HAP-1 (cell line): ENCODE measurements around the gene PRKAG2.

Experiments
- DNase-seq, 2 experiments: peaks; one replicate each; pipeline ENCODE4 v3.0.0-alpha.2; 2016 to 2020; ENCODE audit warnings: low spot score in 2 of 2
- H3K27me3 ChIP-seq: fragments of 250-450 bp; sonication (Bioruptor Pico); 2 replicates; pipeline ENCODE4 v1.5.1; 2020; ENCODE audit warnings: low read depth, mild to moderate bottlenecking, moderate library complexity
- H3K36me3 ChIP-seq: fragments of 250-450 bp; sonication (Bioruptor Pico); replicated peaks from 2 replicates; pipeline ENCODE4 v1.5.1; 2020; ENCODE audit warnings: mild to moderate bottlenecking
- H3K4me1 ChIP-seq: fragments of 250-450 bp; sonication (Bioruptor Pico); 2 replicates; pipeline ENCODE4 v1.5.1; 2020; ENCODE audit warnings: mild to moderate bottlenecking
- H3K4me3 ChIP-seq: fragments of 250-450 bp; sonication (Bioruptor Pico); 2 replicates; pipeline ENCODE4 v1.5.1; 2020; ENCODE audit warnings: mild to moderate bottlenecking, moderate library complexity
- H3K9me3 ChIP-seq: fragments of 250-450 bp; sonication (Bioruptor Pico); 2 replicates; pipeline ENCODE4 v1.5.1; 2020; ENCODE audit warnings: mild to moderate bottlenecking, moderate library complexity
- in situ Hi-C: fragments of 300-500 bp; cut with MboI; formaldehyde crosslinking; loops from 3 replicates; pipeline ENCODE4 v1.14.3; 2020; ENCODE audit warnings: low sequenced_read_pairs, inconsistent platforms, mixed read lengths

The PRKAG2 gene

GRCh38 chr7:151705636-151706276 lies 171.2 kb downstream of the PRKAG2 start:
- no peak overlapping the region for H3K4me3 ChIP-seq
- no peaks in the 10 kb centered on the region for H3K9me3 ChIP-seq
- H3K36me3 ChIP-seq, result no peaks in the 10 kb centered on the region
- H3K4me1 ChIP-seq, result no peaks in the 10 kb centered on the region
- peak; percentile 32 to 52 for DNase-seq
- no peaks in the 10 kb centered on the region; the same call in 1 of the 2 replicates for H3K27me3 ChIP-seq
- in situ Hi-C loops, result no loop called here

- no peaks in the 10 kb centered on the region for H3K36me3 ChIP-seq
- in situ Hi-C loops, result no loop called here
- no peaks in the 10 kb centered on the region; the same call in 1 of the 2 replicates for H3K27me3 ChIP-seq
- DNase-seq, result no peak
- H3K4me1 ChIP-seq, result no peaks in the 10 kb centered on the region
- no peak overlapping the region for H3K4me3 ChIP-seq
- no peaks in the 10 kb centered on the region for H3K9me3 ChIP-seq
Observed at GRCh38 chr7:151704960-151705635, 171.8 kb downstream of the PRKAG2 start.

GRCh38 chr7:151704299-151704959 lies 172.5 kb downstream of the PRKAG2 start:
- Histone ChIP-seq H3K36me3 (no peaks in the 10 kb centered on the region), H3K27me3 (no peaks in the 10 kb centered on the region; the same call in 1 of the 2 replicates), H3K4me1 (no peaks in the 10 kb centered on the region), H3K9me3 (no peaks in the 10 kb centered on the region), H3K4me3 (no peak overlapping the region)
- no peak for DNase-seq
- in situ Hi-C loops, result no loop called here

GRCh38 chr7:151702961-151703360 lies 174.0 kb downstream of the PRKAG2 start:
- Histone ChIP-seq H3K9me3 (no peaks in the 10 kb centered on the region), H3K4me3 (no peak overlapping the region), H3K36me3 (no peaks in the 10 kb centered on the region), H3K27me3 (no peaks in the 10 kb centered on the region; the same call in 1 of the 2 replicates), H3K4me1 (no peaks in the 10 kb centered on the region)
- in situ Hi-C loops, result no loop called here
- no peak for DNase-seq

GRCh38 chr7:151700586-151701165 lies 176.2 kb downstream of the PRKAG2 start:
- Histone ChIP-seq H3K4me1 (no peaks in the 10 kb centered on the region), H3K9me3 (no peaks in the 10 kb centered on the region), H3K4me3 (no peak overlapping the region), H3K36me3 (no peaks in the 10 kb centered on the region), H3K27me3 (no peaks in the 10 kb centered on the region; the same call in 1 of the 2 replicates)
- no peak for DNase-seq
- in situ Hi-C loops, result no loop called here

GRCh38 chr7:151699928-151700319 lies 177.0 kb downstream of the PRKAG2 start:
- H3K27me3 ChIP-seq, result no peaks in the 10 kb centered on the region; the same call in 1 of the 2 replicates
- no peak for DNase-seq
- H3K4me3 ChIP-seq, result no peak overlapping the region
- no peaks in the 10 kb centered on the region for H3K4me1 ChIP-seq
- in situ Hi-C loops, result no loop called here
- H3K9me3 ChIP-seq, result no peaks in the 10 kb centered on the region
- no peaks in the 10 kb centered on the region for H3K36me3 ChIP-seq

GRCh38 chr7:151699147-151699927 lies 177.6 kb downstream of the PRKAG2 start:
- Histone ChIP-seq H3K4me3 (no peak overlapping the region), H3K9me3 (no peaks in the 10 kb centered on the region), H3K4me1 (no peaks in the 10 kb centered on the region), H3K36me3 (no peaks in the 10 kb centered on the region), H3K27me3 (no peaks in the 10 kb centered on the region; the same call in 1 of the 2 replicates)
- in situ Hi-C loops, result no loop called here
- DNase-seq, result no peak

- no peaks in the 10 kb centered on the region for H3K36me3 ChIP-seq
- DNase-seq, result no peak
- H3K4me3 ChIP-seq, result no peak overlapping the region
- H3K9me3 ChIP-seq, result no peaks in the 10 kb centered on the region
- no peaks in the 10 kb centered on the region for H3K4me1 ChIP-seq
- no peaks in the 10 kb centered on the region for H3K27me3 ChIP-seq
- in situ Hi-C loops, result no loop called here
Observed at GRCh38 chr7:151697942-151698341, 179.0 kb downstream of the PRKAG2 start.

- DNase-seq, result no peak
- Histone ChIP-seq H3K9me3 (no peaks in the 10 kb centered on the region), H3K36me3 (no peaks in the 10 kb centered on the region), H3K4me1 (no peaks in the 10 kb centered on the region), H3K27me3 (no peaks in the 10 kb centered on the region), H3K4me3 (no peak overlapping the region)
- in situ Hi-C loops, result no loop called here
Observed at GRCh38 chr7:151697515-151697895, 179.4 kb downstream of the PRKAG2 start.

GRCh38 chr7:151696721-151697514 lies 180.0 kb downstream of the PRKAG2 start:
- no peaks in the 10 kb centered on the region for H3K4me1 ChIP-seq
- in situ Hi-C loops, result no loop called here
- no peaks in the 10 kb centered on the region for H3K27me3 ChIP-seq
- H3K9me3 ChIP-seq, result no peaks in the 10 kb centered on the region
- no peak overlapping the region for H3K4me3 ChIP-seq
- DNase-seq, result no peak
- no peaks in the 10 kb centered on the region for H3K36me3 ChIP-seq

- Histone ChIP-seq H3K4me1 (no peaks in the 10 kb centered on the region), H3K27me3 (no peaks in the 10 kb centered on the region), H3K36me3 (no peaks in the 10 kb centered on the region), H3K9me3 (no peaks in the 10 kb centered on the region), H3K4me3 (no peak overlapping the region)
- no peak for DNase-seq
- in situ Hi-C loops, result no loop called here
Observed at GRCh38 chr7:151695951-151696541, 180.9 kb downstream of the PRKAG2 start.

- Histone ChIP-seq H3K4me1 (no peaks in the 10 kb centered on the region), H3K9me3 (no peaks in the 10 kb centered on the region), H3K36me3 (no peaks in the 10 kb centered on the region), H3K27me3 (no peaks in the 10 kb centered on the region), H3K4me3 (no peak overlapping the region)
- no peak for DNase-seq
- in situ Hi-C loops, result no loop called here
Observed at GRCh38 chr7:151694828-151695580, 181.9 kb downstream of the PRKAG2 start.
